Camera-type eye (tissue), 1 donor: Measurements from ENCODE around the gene RBMXL3. TPM values are rescaled to one million over a fixed set of nuclear protein-coding genes. Genes with fewer than 3 reads are reported as not detected.

Source experiments
- total RNA-seq: library from RNA; depleted of rRNA; stranded (reverse); fragments of >200 nt; gene quantifications from one replicate; pipeline ENCODE4 v1.2.3, GENCODE V29; 2014

RBMXL3 gene
- not detected for total RNA-seq

GRCh38 chrX:115189110-115189509 lies at the start of gene RBMXL3:
RBMXL3 (plus strand) TSS chrX:115189410; CDS start chrX:115189442, 32 bp downstream.

GRCh38 chrX:115233497-115234455 lies 44.6 kb downstream of the RBMXL3 start, which contains the start of gene LRCH2:
LRCH2 (minus strand) TSS chrX:115234096; CDS start chrX:115234041, 55 bp downstream.

Other genes starting within 250 kb of the RBMXL3 start
- 1.6 TPM for gene IL13RA2, start 171.8 kb upstream of the RBMXL3 start, total RNA-seq
- 23.3 TPM for gene LRCH2, start 44.7 kb downstream of the RBMXL3 start, total RNA-seq
- gene LUZP4, start 100.3 kb downstream of the RBMXL3 start, total RNA-seq: not detected